H9 (cell line): ENCODE results near the gene ARHGEF10L. TPM values are rescaled to one million over a fixed set of nuclear protein-coding genes. Genes with fewer than 3 reads are reported as not detected.
A peak's percentile ranks its signal among the peaks of the same experiment; 100 is the strongest.

Source experiments
- DNase-seq: peaks from one replicate; pipeline ENCODE4 v3.0.0-alpha.2; 2017
- H2AFZ ChIP-seq: one replicate; pipeline ENCODE4 v1.6.1; 2013; ENCODE audit warnings: mild to moderate bottlenecking, low read length, control low read depth, moderate library complexity
- H2AK5ac ChIP-seq: 2 replicates; pipeline ENCODE4 v1.6.1; 2013; ENCODE audit warnings: low read length, control low read depth, mixed read lengths; ENCODE audit not compliant: insufficient read length
- H2BK120ac ChIP-seq: one replicate; pipeline ENCODE4 v1.6.1; 2013; ENCODE audit warnings: low read depth, mild to moderate bottlenecking, low read length, control low read depth, inconsistent platforms; ENCODE audit not compliant: poor library complexity, severe bottlenecking
- H2BK12ac ChIP-seq: 2 replicates; pipeline ENCODE4 v1.6.1; 2013; ENCODE audit warnings: low read length, control low read depth, mixed read lengths, low read depth; ENCODE audit not compliant: insufficient read length
- H2BK15ac ChIP-seq: 2 replicates; pipeline ENCODE4 v1.6.1; 2013; ENCODE audit warnings: low read depth, low read length, control low read depth
- H2BK20ac ChIP-seq: one replicate; pipeline ENCODE4 v1.6.1; 2013; ENCODE audit warnings: low read depth, mild to moderate bottlenecking, low read length, control low read depth, inconsistent platforms; ENCODE audit not compliant: poor library complexity, severe bottlenecking
- H2BK5ac ChIP-seq: 2 replicates; pipeline ENCODE4 v1.6.1; 2013; ENCODE audit warnings: low read length, control low read depth, mixed read lengths; ENCODE audit not compliant: insufficient read length
- H3K14ac ChIP-seq: 2 replicates; pipeline ENCODE4 v1.6.1; 2013; ENCODE audit warnings: low read length, control low read depth; ENCODE audit not compliant: insufficient read depth
- H3K18ac ChIP-seq: 2 replicates; pipeline ENCODE4 v1.6.1; 2013; ENCODE audit warnings: low read depth, mild to moderate bottlenecking, mixed read lengths, low read length, control low read depth; ENCODE audit not compliant: insufficient read length
- H3K23ac ChIP-seq: 2 replicates; pipeline ENCODE4 v1.6.1; 2013; ENCODE audit warnings: low read length, control low read depth, mixed read lengths, low read depth; ENCODE audit not compliant: insufficient read length
- H3K23me2 ChIP-seq: 2 replicates; pipeline ENCODE4 v1.6.1; 2013; ENCODE audit warnings: low read depth, mild to moderate bottlenecking, mixed read lengths, low read length, control low read depth; ENCODE audit not compliant: insufficient read length, poor library complexity, severe bottlenecking
- H3K27ac ChIP-seq: 2 replicates; pipeline ENCODE4 v1.5.1; 2013; ENCODE audit warnings: low read length, control low read depth, mixed read lengths, low read depth; ENCODE audit not compliant: insufficient read length
- H3K27me3 ChIP-seq: 2 replicates; pipeline ENCODE4 v1.6.1; 2013; ENCODE audit warnings: low read length, control low read depth, inconsistent platforms; ENCODE audit not compliant: insufficient read depth
- H3K4ac ChIP-seq: 2 replicates; pipeline ENCODE4 v1.6.1; 2013; ENCODE audit warnings: low read depth, mild to moderate bottlenecking, control low read depth, inconsistent platforms, low read length, moderate library complexity
- H3K4me1 ChIP-seq: 2 replicates; pipeline ENCODE4 v1.6.1; 2013; ENCODE audit warnings: low read length, control low read depth, inconsistent platforms; ENCODE audit not compliant: insufficient read depth
- H3K4me2 ChIP-seq: 2 replicates; pipeline ENCODE4 v1.6.1; 2013; ENCODE audit warnings: low read length, control low read depth, mixed read lengths; ENCODE audit not compliant: insufficient read length, insufficient read depth
- H3K56ac ChIP-seq: 2 replicates; pipeline ENCODE4 v1.6.1; 2013; ENCODE audit warnings: low read depth, mild to moderate bottlenecking, mixed read lengths, low read length, control low read depth; ENCODE audit not compliant: insufficient read length
- H3K79me1 ChIP-seq: 2 replicates; pipeline ENCODE4 v1.6.1; 2013; ENCODE audit warnings: low read depth, mild to moderate bottlenecking, moderate library complexity, low read length, control low read depth, inconsistent platforms; ENCODE audit not compliant: insufficient read depth, poor library complexity, severe bottlenecking
- H3K79me2 ChIP-seq: 2 replicates; pipeline ENCODE4 v1.6.1; 2013; ENCODE audit warnings: low read length, control low read depth, inconsistent platforms; ENCODE audit not compliant: insufficient read depth
- H3K9ac ChIP-seq: 2 replicates; pipeline ENCODE4 v1.6.1; 2013; ENCODE audit warnings: low read length, control low read depth, mixed read lengths; ENCODE audit not compliant: insufficient read length; ENCODE audit errors: extremely low read depth
- H3K9me3 ChIP-seq: one replicate; pipeline ENCODE4 v1.6.1; 2013; ENCODE audit warnings: low read depth, low read length, inconsistent platforms; ENCODE audit not compliant: control insufficient read depth
- H3T11ph ChIP-seq: one replicate; pipeline ENCODE4 v1.6.1; 2013; ENCODE audit warnings: mild to moderate bottlenecking, low read length, control low read depth, inconsistent platforms
- H4K20me1 ChIP-seq: one replicate; pipeline ENCODE4 v1.6.1; 2013; ENCODE audit not compliant: control insufficient read depth, insufficient read length, insufficient read depth
- H4K5ac ChIP-seq: 2 replicates; pipeline ENCODE4 v1.6.1; 2013; ENCODE audit warnings: low read depth, mild to moderate bottlenecking, mixed read lengths, low read length, control low read depth; ENCODE audit not compliant: insufficient read length
- H4K8ac ChIP-seq: replicated peaks from 2 replicates; pipeline ENCODE4 v1.6.1; 2013; ENCODE audit warnings: low read length, control low read depth, mixed read lengths, low read depth; ENCODE audit not compliant: insufficient read length
- H4K91ac ChIP-seq: 2 replicates; pipeline ENCODE4 v1.6.1; 2013; ENCODE audit warnings: low read depth, mild to moderate bottlenecking, moderate library complexity, mixed read lengths, low read length, control low read depth; ENCODE audit not compliant: insufficient read length
- H3K27ac Mint-ChIP-seq, 3 experiments: 2 replicates in 2 of 3; 3 replicates in 1 of 3; pipeline ENCODE4 v1.8.0; 2020 to 2021; ENCODE audit warnings: mixed read lengths in 3 of 3, mild to moderate bottlenecking in 1 of 3, moderate library complexity in 1 of 3
- H3K27me3 Mint-ChIP-seq: 2 replicates; pipeline ENCODE4 v1.8.0; 2021; ENCODE audit warnings: low read depth, mild to moderate bottlenecking, moderate library complexity, mixed read lengths
- H3K36me3 Mint-ChIP-seq, 3 experiments: 2 replicates in 2 of 3; 3 replicates in 1 of 3; pipeline ENCODE4 v1.8.0; 2020 to 2021; ENCODE audit warnings: low read depth in 3 of 3, mixed read lengths in 3 of 3; ENCODE audit not compliant: insufficient read depth in 1 of 3
- H3K4me1 Mint-ChIP-seq, 2 experiments: 2 replicates each; pipeline ENCODE4 v1.8.0; 2020; ENCODE audit warnings: mixed read lengths in 2 of 2
- H3K4me3 Mint-ChIP-seq, 2 experiments: 2 replicates in 1 of 2; 3 replicates in 1 of 2; pipeline ENCODE4 v1.8.0; 2020 to 2021; ENCODE audit warnings: mild to moderate bottlenecking in 2 of 2, mixed read lengths in 2 of 2, moderate library complexity in 1 of 2
- H3K9me3 Mint-ChIP-seq, 2 experiments: 2 replicates in 1 of 2; 3 replicates in 1 of 2; pipeline ENCODE4 v1.8.0; 2020; ENCODE audit warnings: mild to moderate bottlenecking in 2 of 2, mixed read lengths in 2 of 2, moderate library complexity in 1 of 2
- WGBS: extraction: QIAGEN DNeasy Blood & Tissue Kit; methylation state at CpG from one replicate; pipeline ENCODE4 v1.1.7; 2013; ENCODE audit warnings: missing lambda C conversion rate, low lambda C conversion rate, mixed read lengths; ENCODE audit not compliant: insufficient read length; ENCODE audit errors: extremely low coverage; 5-methylcytosine and 5-hydroxymethylcytosine counted together
- total RNA-seq: library from RNA; stranded (reverse); gene quantifications from 2 replicates; pipeline ENCODE4 v1.2.1, GENCODE V29; 2021
- TF ChIP-seq, protein P1 (sequence below): fragments of 200-600 bp; sonication (generic); conservative IDR thresholded peaks from 3 replicates; pipeline ENCODE4 v1.8.0; 2021; ENCODE audit warnings: antibody characterized with exemption, mild to moderate bottlenecking

ARHGEF10L gene
- total RNA-seq, 1 experiment from 2014 or later: 20.2 TPM

DNA sequence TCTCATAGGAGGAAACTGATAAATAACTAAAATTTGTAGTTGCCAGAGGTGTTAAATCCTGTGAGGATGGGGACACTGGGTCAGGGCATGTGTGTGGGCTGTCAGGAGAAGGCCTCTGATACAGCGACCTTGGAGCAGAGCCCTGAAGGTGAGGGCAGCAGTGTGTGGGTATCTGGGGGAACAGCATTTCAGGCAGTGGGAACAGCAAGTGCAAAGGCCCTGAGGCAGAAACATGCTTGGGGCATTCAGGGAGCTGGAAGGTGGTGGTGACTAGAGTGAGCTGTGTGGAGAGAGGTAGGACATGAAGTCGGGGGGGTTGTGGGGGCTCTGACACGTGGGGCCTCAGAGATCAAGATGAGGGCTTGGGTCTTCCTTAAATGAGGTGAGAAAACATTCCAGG lies 30.7 kb downstream of the ARHGEF10L start:
- Histone ChIP-seq H3K4me2 (no peak overlapping the region), H3K79me1 (no peaks in the 10 kb centered on the region), H2BK120ac (no peak overlapping the region), H2AFZ (no peak overlapping the region), H3K27ac (no peak overlapping the region), H2BK20ac (no peak overlapping the region), H3K56ac (no peak overlapping the region), H3K14ac (no peak overlapping the region), H3T11ph (no peak overlapping the region), H3K27me3 (no peaks in the 10 kb centered on the region), H2BK5ac (no peak overlapping the region), H3K23ac (no peak overlapping the region), H2BK12ac (no peak overlapping the region), H3K9me3 (no peaks in the 10 kb centered on the region), H4K8ac (no peak overlapping the region), H3K79me2 (peaks cover 10% of the 10 kb centered on the region; the same call in 1 of the 2 replicates), H3K18ac (no peak overlapping the region), H2AK5ac (no peak overlapping the region), H4K20me1 (peaks cover 2% of the 10 kb centered on the region), H4K91ac (no peak overlapping the region), H3K9ac (no peak overlapping the region), H3K4me1 (peaks cover 18% of the 10 kb centered on the region; the same call in 1 of the 2 replicates), H3K23me2 (no peaks in the 10 kb centered on the region), H4K5ac (no peak overlapping the region), H2BK15ac (no peak overlapping the region), H3K4ac (no peak overlapping the region)
- no peaks in the 10 kb centered on the region; the same call in none of the 2 replicates for H3K27me3 Mint-ChIP-seq
- no peaks in the 10 kb centered on the region for H3K36me3 Mint-ChIP-seq
- peak overlapping the region; percentile 53 to 91 (median 71) for H3K27ac Mint-ChIP-seq
- no CpG with 5 or more reads among the region's 3 CpGs for WGBS
- peaks cover 79 to 96% of the 10 kb centered on the region in 2 experiments for H3K4me1 Mint-ChIP-seq
- TF ChIP-seq, protein P1, sequence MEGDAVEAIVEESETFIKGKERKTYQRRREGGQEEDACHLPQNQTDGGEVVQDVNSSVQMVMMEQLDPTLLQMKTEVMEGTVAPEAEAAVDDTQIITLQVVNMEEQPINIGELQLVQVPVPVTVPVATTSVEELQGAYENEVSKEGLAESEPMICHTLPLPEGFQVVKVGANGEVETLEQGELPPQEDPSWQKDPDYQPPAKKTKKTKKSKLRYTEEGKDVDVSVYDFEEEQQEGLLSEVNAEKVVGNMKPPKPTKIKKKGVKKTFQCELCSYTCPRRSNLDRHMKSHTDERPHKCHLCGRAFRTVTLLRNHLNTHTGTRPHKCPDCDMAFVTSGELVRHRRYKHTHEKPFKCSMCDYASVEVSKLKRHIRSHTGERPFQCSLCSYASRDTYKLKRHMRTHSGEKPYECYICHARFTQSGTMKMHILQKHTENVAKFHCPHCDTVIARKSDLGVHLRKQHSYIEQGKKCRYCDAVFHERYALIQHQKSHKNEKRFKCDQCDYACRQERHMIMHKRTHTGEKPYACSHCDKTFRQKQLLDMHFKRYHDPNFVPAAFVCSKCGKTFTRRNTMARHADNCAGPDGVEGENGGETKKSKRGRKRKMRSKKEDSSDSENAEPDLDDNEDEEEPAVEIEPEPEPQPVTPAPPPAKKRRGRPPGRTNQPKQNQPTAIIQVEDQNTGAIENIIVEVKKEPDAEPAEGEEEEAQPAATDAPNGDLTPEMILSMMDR: no peak
- no peaks in the 10 kb centered on the region for H3K9me3 Mint-ChIP-seq
- no peak for DNase-seq
- peak overlapping the region in 1 of 2 experiments; percentile 35; a peak in 1 of 5 replicates for H3K4me3 Mint-ChIP-seq
